Measurements from ENCODE around the gene PAF1.
"Not testable (repeated sequence)": the region's sequence is repeated elsewhere in the genome, so short reads cannot be mapped to it uniquely, and the experiment has no call there.

The PAF1 gene

GRCh38 chr19:39381910-39382611, 8.8 kb downstream of the PAF1 start:
- DNase-seq (ENCODE audit: extremely low read depth, low read depth): no peak

GRCh38 chr19:39380521-39381502, 10.1 kb downstream of the PAF1 start:
- DNase-seq (ENCODE audit: extremely low read depth, low read depth): no peak
- no peak for TF ChIP-seq CTCF (IDR thresholded peaks at IDR 0.05; ENCODE audit: low read depth, low read length)

More at GRCh38 chr19:39381910-39382611, 8.8 kb downstream of the PAF1 start:
- no peak for TF ChIP-seq CTCF (IDR thresholded peaks at IDR 0.05; ENCODE audit: low read depth, low read length)

GRCh38 chr19:39379865-39380396, 11.0 kb downstream of the PAF1 start:
- no peak for DNase-seq (ENCODE audit: extremely low read depth, low read depth)
- no peak for TF ChIP-seq CTCF (IDR thresholded peaks at IDR 0.05; ENCODE audit: low read depth, low read length)

DNA sequence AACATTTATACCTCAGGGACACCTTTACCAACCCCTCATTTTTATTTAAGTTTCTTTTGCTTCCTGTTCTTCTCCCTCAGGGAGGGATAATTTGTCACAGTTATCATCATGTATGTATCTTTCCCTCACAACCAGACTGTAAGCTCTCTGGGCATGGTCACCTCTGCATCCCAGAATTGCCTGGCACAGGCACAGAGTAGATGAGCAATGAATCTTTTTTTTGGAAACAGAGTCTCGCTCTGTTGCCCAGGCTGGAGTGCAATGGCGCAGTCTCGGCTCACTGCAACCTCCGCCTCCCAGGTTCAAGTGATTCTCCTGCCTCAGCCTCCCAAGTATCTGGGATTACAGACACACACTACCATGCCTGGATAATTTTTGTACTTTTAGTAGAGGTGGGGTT, 11.5 kb downstream of the PAF1 start:
- not testable (repeated sequence) for DNase-seq (ENCODE audit: extremely low read depth, low read depth)

DNA sequence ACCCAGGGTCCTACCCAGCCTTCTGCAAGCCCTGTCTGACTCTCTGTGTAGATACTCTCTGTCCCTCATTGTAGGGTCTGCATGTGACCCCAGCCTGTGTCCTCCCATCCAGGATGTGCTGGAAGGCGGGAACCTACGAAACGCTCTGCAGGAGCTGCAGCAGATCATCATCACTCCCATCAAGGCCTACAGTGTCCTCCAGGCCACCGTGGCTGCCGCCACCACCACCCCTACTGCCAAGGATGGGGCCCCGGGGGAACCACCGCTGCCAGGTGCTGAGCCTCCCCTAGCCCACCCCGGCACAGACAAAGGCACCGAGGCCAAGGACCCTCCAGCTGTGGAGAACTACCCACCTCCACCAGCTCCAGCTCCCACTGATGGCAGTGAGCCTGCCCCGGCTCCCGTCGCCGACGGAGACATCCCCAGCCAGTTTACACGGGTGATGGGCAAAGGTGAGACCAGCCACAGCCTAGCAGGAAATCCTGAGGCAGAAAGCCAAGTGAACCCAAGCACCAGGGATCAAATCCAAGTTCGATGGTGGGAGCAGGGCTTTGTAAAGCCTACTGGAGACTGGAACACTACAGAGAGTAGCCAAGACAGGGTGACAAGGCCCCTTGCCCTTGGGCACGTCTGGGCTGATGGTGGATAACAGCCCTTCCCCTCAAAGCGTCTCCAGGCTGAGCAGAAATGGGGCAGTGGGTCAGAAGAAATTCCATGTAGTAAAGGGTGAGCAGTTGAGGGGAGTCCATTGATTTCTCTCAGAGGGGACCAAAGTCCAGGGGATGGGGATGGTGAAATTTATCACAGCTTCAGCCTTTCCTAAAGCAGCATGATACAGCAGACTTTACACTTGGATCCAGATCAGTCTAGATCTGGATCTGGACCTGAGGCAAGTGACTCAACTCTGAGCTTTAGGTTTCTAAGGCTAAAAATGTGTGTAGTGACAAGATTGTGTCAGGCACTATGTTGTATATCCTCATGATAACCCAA, 13.2 kb downstream of the PAF1 start:
- DNase-seq (ENCODE audit: extremely low read depth, low read depth): no peak
- TF ChIP-seq CTCF (IDR thresholded peaks at IDR 0.05; ENCODE audit: low read depth, low read length): no peak

DNA sequence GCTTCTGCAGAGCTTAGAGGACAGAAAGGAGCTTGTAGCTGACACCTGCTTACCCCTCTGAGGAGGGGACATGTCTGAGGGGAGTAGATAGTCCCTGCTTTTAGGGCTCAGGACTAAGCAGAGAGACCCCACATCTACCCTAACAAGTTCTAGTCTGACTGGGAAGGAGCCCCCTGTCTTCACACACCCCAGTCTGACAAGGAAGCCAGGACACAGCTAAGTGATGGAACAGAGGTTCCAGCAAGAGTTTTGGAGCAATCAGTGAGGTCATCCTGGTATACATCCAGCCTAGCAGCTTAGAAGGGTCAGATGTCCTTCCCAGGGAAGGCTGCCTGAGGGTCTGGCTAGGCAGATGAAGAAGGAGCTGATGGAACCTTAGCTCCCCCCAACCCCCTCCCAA, 15.0 kb downstream of the PAF1 start:
- no peak for DNase-seq (ENCODE audit: extremely low read depth, low read depth)
- TF ChIP-seq CTCF (IDR thresholded peaks at IDR 0.05; ENCODE audit: low read depth, low read length): no peak

DNA sequence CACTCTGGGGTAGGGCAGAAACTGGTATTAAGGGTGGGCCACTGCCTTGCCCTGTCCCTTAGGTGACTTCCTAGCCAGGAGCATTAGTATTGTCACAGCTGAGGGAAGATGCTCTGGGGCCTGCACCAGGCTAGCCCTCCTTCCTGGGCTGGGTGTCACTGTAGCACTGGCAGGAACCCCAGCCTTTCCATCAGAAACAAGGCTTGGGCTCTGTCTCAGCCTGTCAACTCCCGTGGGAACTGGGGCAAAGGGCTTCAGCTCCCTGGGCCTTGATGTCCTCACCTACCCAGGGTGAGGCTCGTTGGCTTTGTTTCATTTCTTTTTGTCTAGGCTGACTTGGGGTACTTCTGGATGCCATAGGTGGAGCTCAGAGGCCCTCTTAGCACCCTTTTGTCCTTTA, 18.0 kb downstream of the PAF1 start:
- TF ChIP-seq CTCF (IDR thresholded peaks at IDR 0.05; ENCODE audit: low read depth, low read length): no peak
- DNase-seq (ENCODE audit: extremely low read depth, low read depth): no peak

Data from AG09319 (cell line).